Kidney epithelial cell (primary cell): Measurements from ENCODE around the gene USP17L15. TPM values are rescaled to one million over a fixed set of nuclear protein-coding genes. Genes with fewer than 3 reads are reported as not detected.
"Not testable (repeated sequence)": the region's sequence is repeated elsewhere in the genome, so short reads cannot be mapped to it uniquely, and the experiment has no call there.

Source experiments
- DNase-seq: peaks from one replicate; pipeline ENCODE4 v3.0.0-alpha.2; 2010; ENCODE audit warnings: low read depth
- H3K27me3 ChIP-seq: 2 replicates; pipeline ENCODE4 v1.6.0; 2011; ENCODE audit warnings: low read length; ENCODE audit not compliant: control insufficient read depth, insufficient read depth
- H3K36me3 ChIP-seq: 2 replicates; pipeline ENCODE4 v1.5.1; 2011; ENCODE audit warnings: low read length; ENCODE audit not compliant: control insufficient read depth, insufficient read depth
- H3K4me3 ChIP-seq: 2 replicates; pipeline ENCODE4 v1.5.1; 2011; ENCODE audit warnings: low read depth, mild to moderate bottlenecking, control low read depth, low read length
- total RNA-seq: library from RNA; depleted of rRNA; stranded (reverse); fragments of >200 nt; gene quantifications from 2 replicates; pipeline ENCODE4 v1.2.3, GENCODE V29; 2015

The USP17L15 gene
- not detected in 2 replicates for total RNA-seq

- not testable (repeated sequence) for H3K4me3 ChIP-seq, H3K27me3 ChIP-seq, H3K36me3 ChIP-seq, DNase-seq
Measured at GRCh38 chr4:9234085-9234484, at the start of gene USP17L15. Gene USP17L15, plus strand, starts transcription at chr4:9234385. Its CDS starts 0 bp downstream, at chr4:9234385.

- not testable (repeated sequence) for DNase-seq, H3K36me3 ChIP-seq, H3K4me3 ChIP-seq, H3K27me3 ChIP-seq
Measured at GRCh38 chr4:9210357-9210756, 23.8 kb upstream of the USP17L15 start, which contains the start of gene USP17L10. Gene USP17L10, plus strand, starts transcription at chr4:9210657. Its CDS starts 0 bp downstream, at chr4:9210657.

- DNase-seq, H3K4me3 ChIP-seq, H3K27me3 ChIP-seq, H3K36me3 ChIP-seq: not testable (repeated sequence)
Measured at GRCh38 chr4:9214701-9215100, 19.5 kb upstream of the USP17L15 start.

- H3K4me3 ChIP-seq, H3K36me3 ChIP-seq, DNase-seq, H3K27me3 ChIP-seq: not testable (repeated sequence)
Measured at GRCh38 chr4:9215105-9215504, 19.1 kb upstream of the USP17L15 start, which contains the start of gene USP17L11. Gene USP17L11, plus strand, starts transcription at chr4:9215405. Its CDS starts 0 bp downstream, at chr4:9215405.

- H3K36me3 ChIP-seq, H3K27me3 ChIP-seq, H3K4me3 ChIP-seq, DNase-seq: not testable (repeated sequence)
Measured at GRCh38 chr4:9219852-9220251, 14.3 kb upstream of the USP17L15 start, which contains the start of gene USP17L12. Gene USP17L12, plus strand, starts transcription at chr4:9220152. Its CDS starts 0 bp downstream, at chr4:9220152.

GRCh38 chr4:9224596-9224995 is 9.6 kb upstream of the USP17L15 start, which contains the start of gene USP17L13:
Gene USP17L13, plus strand, starts transcription at chr4:9224896. Its CDS starts 0 bp downstream, at chr4:9224896.
- H3K27me3 ChIP-seq, H3K36me3 ChIP-seq, DNase-seq, H3K4me3 ChIP-seq: not testable (repeated sequence)

- not testable (repeated sequence) for DNase-seq, H3K4me3 ChIP-seq, H3K36me3 ChIP-seq, H3K27me3 ChIP-seq
Measured at GRCh38 chr4:9230249-9230648, 3.9 kb upstream of the USP17L15 start.

- DNase-seq, H3K4me3 ChIP-seq, H3K27me3 ChIP-seq, H3K36me3 ChIP-seq: not testable (repeated sequence)
Measured at GRCh38 chr4:9238461-9238860, 4.3 kb downstream of the USP17L15 start.

- not testable (repeated sequence) for H3K4me3 ChIP-seq, H3K27me3 ChIP-seq, H3K36me3 ChIP-seq, DNase-seq
Measured at GRCh38 chr4:9243579-9243978, 9.4 kb downstream of the USP17L15 start, which contains the start of gene USP17L17. Gene USP17L17, plus strand, starts transcription at chr4:9243879. Its CDS starts 0 bp downstream, at chr4:9243879.

GRCh38 chr4:9247953-9248680 is 13.9 kb downstream of the USP17L15 start, which contains the start of gene USP17L18:
Gene USP17L18, plus strand, starts transcription at chr4:9248630. Its CDS starts 0 bp downstream, at chr4:9248630.
- not testable (repeated sequence) for H3K36me3 ChIP-seq, DNase-seq, H3K4me3 ChIP-seq, H3K27me3 ChIP-seq

GRCh38 chr4:9253078-9253477 is 18.9 kb downstream of the USP17L15 start, which contains the start of gene USP17L19:
Gene USP17L19, plus strand, starts transcription at chr4:9253378. Its CDS starts 0 bp downstream, at chr4:9253378.
- H3K27me3 ChIP-seq, H3K4me3 ChIP-seq, DNase-seq, H3K36me3 ChIP-seq: not testable (repeated sequence)

- not testable (repeated sequence) for DNase-seq, H3K36me3 ChIP-seq, H3K4me3 ChIP-seq, H3K27me3 ChIP-seq
Measured at GRCh38 chr4:9257824-9258223, 23.6 kb downstream of the USP17L15 start, which contains the start of gene USP17L20. Gene USP17L20, plus strand, starts transcription at chr4:9258124. Its CDS starts 0 bp downstream, at chr4:9258124.

GRCh38 chr4:9262572-9262971 is 28.4 kb downstream of the USP17L15 start, which contains the start of gene USP17L21:
Gene USP17L21, plus strand, starts transcription at chr4:9262872. Its CDS starts 0 bp downstream, at chr4:9262872.
- H3K36me3 ChIP-seq, DNase-seq, H3K27me3 ChIP-seq, H3K4me3 ChIP-seq: not testable (repeated sequence)

GRCh38 chr4:9267319-9267718 is 33.1 kb downstream of the USP17L15 start, which contains the start of gene USP17L22:
Gene USP17L22, plus strand, starts transcription at chr4:9267619. Its CDS starts 0 bp downstream, at chr4:9267619.
- not testable (repeated sequence) for H3K27me3 ChIP-seq, DNase-seq, H3K36me3 ChIP-seq, H3K4me3 ChIP-seq

GRCh38 chr4:9271719-9272118 is 37.5 kb downstream of the USP17L15 start:
- not testable (repeated sequence) for H3K4me3 ChIP-seq, H3K36me3 ChIP-seq, H3K27me3 ChIP-seq, DNase-seq
